Small intestine (tissue), 7 donors: ENCODE measurements around the gene VOPP1. TPM values are rescaled to one million over a fixed set of nuclear protein-coding genes. Genes with fewer than 3 reads are reported as not detected.

Source experiments
- DNase-seq, 2 donors: peaks; one replicate each; pipeline versions ENCODE4 v3.0.0 to v3.0.0-alpha.2; 2013
- FAIRE-seq: peaks from 2 replicates; lab custom pipeline; 2012; peaks lifted over from hg19 to GRCh38; lab: Jason Lieb, UNC
- H3K27ac ChIP-seq, 3 donors: one replicate each; pipeline ENCODE4 v1.5.1; 2013; ENCODE audit warnings: low read length in 2 of 3, mild to moderate bottlenecking in 2 of 3, control low read depth in 1 of 3, inconsistent platforms in 1 of 3, low read depth in 1 of 3, moderate library complexity in 1 of 3
- H3K27me3 ChIP-seq, 3 donors: one replicate each; pipeline ENCODE4 v1.6.1; 2013; ENCODE audit warnings: low read length in 3 of 3, inconsistent platforms in 1 of 3; ENCODE audit not compliant: control insufficient read depth in 3 of 3, insufficient read depth in 3 of 3
- H3K36me3 ChIP-seq, 3 donors: one replicate each; pipeline ENCODE4 v1.6.1; 2013; ENCODE audit warnings: low read length in 3 of 3, inconsistent platforms in 1 of 3, low read depth in 1 of 3, mild to moderate bottlenecking in 1 of 3, moderate library complexity in 1 of 3; ENCODE audit not compliant: control insufficient read depth in 3 of 3, insufficient read depth in 2 of 3
- H3K4me1 ChIP-seq, 3 donors: one replicate each; pipeline ENCODE4 v1.6.1; 2013; ENCODE audit warnings: low read length in 2 of 3, inconsistent platforms in 1 of 3, low read depth in 1 of 3, mild to moderate bottlenecking in 1 of 3, moderate library complexity in 1 of 3; ENCODE audit not compliant: control insufficient read depth in 3 of 3, insufficient read depth in 2 of 3
- H3K4me3 ChIP-seq, 3 donors: one replicate each; pipeline ENCODE4 v1.5.1; 2013; ENCODE audit warnings: low read length in 3 of 3, control low read depth in 1 of 3, inconsistent platforms in 1 of 3, low read depth in 1 of 3, mild to moderate bottlenecking in 1 of 3, moderate library complexity in 1 of 3
- H3K9me3 ChIP-seq, 2 donors: one replicate each; pipeline ENCODE4 v1.6.1; 2013; ENCODE audit warnings: low read depth in 1 of 2, low read length in 1 of 2; ENCODE audit not compliant: control insufficient read depth in 2 of 2, insufficient read depth in 1 of 2
- WGBS, 3 donors: extraction: QIAGEN DNeasy Blood & Tissue Kit; methylation state at CpG; one replicate each; pipeline ENCODE4 v1.1.7; 2013; 5-methylcytosine and 5-hydroxymethylcytosine counted together
- polyA plus RNA-seq, 4 donors: library from polyadenylated mRNA; stranded (reverse) in 3 of 4; unstranded in 1 of 4; fragments of 200-250 nt in 3 of 4; fragments of 120-200 nt in 1 of 4; gene quantifications; one replicate each; pipeline versions ENCODE4 v1.2.1 to v1.2.3, GENCODE V29; 2013
- donor health status: healthy with polysubstance abuse.
- donor health status: control.
- donor health status: control.
- donor health status: Bipolar disorder and iron deficiency.
- donor health status: healthy.

VOPP1 gene
- polyA plus RNA-seq, 4 donors: 24.6 to 37.8 (median 33.1) TPM

GRCh38 chr7:55441774-55442522, 130.4 kb downstream of the VOPP1 start:
- FAIRE-seq (no peak), DNase-seq (no peak)
- no peak overlapping the region for H3K4me3 ChIP-seq
- H3K27ac ChIP-seq: no peak overlapping the region
- H3K9me3 ChIP-seq: no peaks in the 10 kb centered on the region
- H3K36me3 ChIP-seq: peaks cover 0 to 2% (median 0%) of the 10 kb centered on the region in 3 donors
- WGBS, 3 donors: 87 to 90% (median 89%) methylated on average over 7 of the region's 7 CpGs
- H3K27me3 ChIP-seq: no peaks in the 10 kb centered on the region
- no peaks in the 10 kb centered on the region for H3K4me1 ChIP-seq

GRCh38 chr7:55441002-55441401, 131.3 kb downstream of the VOPP1 start:
- no peak for FAIRE-seq
- H3K27ac ChIP-seq: no peak overlapping the region
- H3K9me3 ChIP-seq: no peaks in the 10 kb centered on the region
- 94 to 98% (median 96%) methylated on average over 5 of the region's 5 CpGs for WGBS, 3 donors
- no peaks in the 10 kb centered on the region for H3K27me3 ChIP-seq
- peaks cover 0 to 2% (median 0%) of the 10 kb centered on the region in 3 donors for H3K36me3 ChIP-seq
- no peak overlapping the region for H3K4me3 ChIP-seq
- DNase-seq: no peak
- H3K4me1 ChIP-seq: no peaks in the 10 kb centered on the region

- Histone ChIP-seq H3K27ac (no peak overlapping the region), H3K36me3 (peaks cover 0 to 2% (median 0%) of the 10 kb centered on the region in 3 donors), H3K4me1 (no peaks in the 10 kb centered on the region), H3K4me3 (no peak overlapping the region), H3K27me3 (no peaks in the 10 kb centered on the region), H3K9me3 (no peaks in the 10 kb centered on the region)
- DNase-seq (no peak), FAIRE-seq (no peak)
- 76 to 85% (median 80%) methylated on average over 13 of the region's 13 CpGs for WGBS, 3 donors
Measured at GRCh38 chr7:55440040-55440690, 132.1 kb downstream of the VOPP1 start.

- WGBS, 3 donors: 76 to 81% (median 77%) methylated on average over 10 of the region's 10 CpGs
- H3K9me3 ChIP-seq: no peaks in the 10 kb centered on the region
- FAIRE-seq: no peak
Measured at GRCh38 chr7:55439627-55440026, 132.7 kb downstream of the VOPP1 start.

GRCh38 chr7:55438757-55439525, 133.4 kb downstream of the VOPP1 start:
- 63 to 66% (median 66%) methylated on average over 19 of the region's 19 CpGs for WGBS, 3 donors
- no peaks in the 10 kb centered on the region for H3K9me3 ChIP-seq
- no peak overlapping the region for H3K4me3 ChIP-seq
- H3K36me3 ChIP-seq: peaks cover 0 to 2% (median 0%) of the 10 kb centered on the region in 3 donors
- H3K4me1 ChIP-seq: no peaks in the 10 kb centered on the region
- no peak overlapping the region for H3K27ac ChIP-seq
- DNase-seq: peak in 1 of 2 donors; percentile 9
- no peaks in the 10 kb centered on the region for H3K27me3 ChIP-seq
- FAIRE-seq: no peak

More at GRCh38 chr7:55439627-55440026, 132.7 kb downstream of the VOPP1 start:
- Histone ChIP-seq H3K4me1 (no peaks in the 10 kb centered on the region), H3K27me3 (no peaks in the 10 kb centered on the region), H3K4me3 (no peak overlapping the region), H3K27ac (no peak overlapping the region), H3K36me3 (peaks cover 0 to 2% (median 0%) of the 10 kb centered on the region in 3 donors)
- no peak for DNase-seq

GRCh38 chr7:55438085-55438756, 134.1 kb downstream of the VOPP1 start:
- H3K9me3 ChIP-seq: no peaks in the 10 kb centered on the region
- H3K27ac ChIP-seq: no peak overlapping the region
- peaks cover 0 to 2% (median 0%) of the 10 kb centered on the region in 3 donors for H3K36me3 ChIP-seq
- H3K4me3 ChIP-seq: no peak overlapping the region
- DNase-seq (no peak), FAIRE-seq (no peak)
- H3K4me1 ChIP-seq: no peaks in the 10 kb centered on the region
- 90 to 94% (median 90%) methylated on average over 13 of the region's 13 CpGs for WGBS, 3 donors
- H3K27me3 ChIP-seq: no peaks in the 10 kb centered on the region

- Histone ChIP-seq H3K4me1 (no peaks in the 10 kb centered on the region), H3K9me3 (no peaks in the 10 kb centered on the region), H3K27ac (no peak overlapping the region), H3K36me3 (peaks cover 0 to 9% (median 0%) of the 10 kb centered on the region in 3 donors), H3K27me3 (no peaks in the 10 kb centered on the region), H3K4me3 (no peak overlapping the region)
- 88 to 94% (median 94%) methylated on average over 1 of the region's 1 CpG for WGBS, 3 donors
- FAIRE-seq (no peak), DNase-seq (no peak)
Measured at GRCh38 chr7:55437375-55437774, 134.9 kb downstream of the VOPP1 start.

- no peak for FAIRE-seq
- Histone ChIP-seq H3K27ac (no peak overlapping the region), H3K9me3 (no peaks in the 10 kb centered on the region), H3K4me3 (no peak overlapping the region), H3K4me1 (peaks cover 0 to 5% (median 0%) of the 10 kb centered on the region in 3 donors), H3K36me3 (peaks cover 0 to 12% (median 0%) of the 10 kb centered on the region in 3 donors), H3K27me3 (no peaks in the 10 kb centered on the region)
- no peak for DNase-seq
- 77 to 90% (median 81%) methylated on average over 10 of the region's 10 CpGs for WGBS, 3 donors
Measured at GRCh38 chr7:55436457-55436856, 135.8 kb downstream of the VOPP1 start.
